Glutamatergic neuron (in vitro differentiated cells): ENCODE measurements around the gene CD244. TPM values are rescaled to one million over a fixed set of nuclear protein-coding genes. Genes with fewer than 3 reads are reported as not detected.
"Not testable (repeated sequence)": the region's sequence is repeated elsewhere in the genome, so short reads cannot be mapped to it uniquely, and the experiment has no call there.

Experiments used
- DNase-seq: peaks from one replicate; pipeline ENCODE4 v3.0.0; 2022
- H3K27ac Mint-ChIP-seq: one replicate; pipeline ENCODE4 v1.8.0; 2020; ENCODE audit warnings: mild to moderate bottlenecking, mixed read lengths, inconsistent platforms; ENCODE audit not compliant: unreplicated experiment
- H3K27me3 Mint-ChIP-seq: one replicate; pipeline ENCODE4 v1.8.0; 2020; ENCODE audit warnings: mild to moderate bottlenecking, moderate library complexity, mixed read lengths, inconsistent platforms; ENCODE audit not compliant: unreplicated experiment
- H3K36me3 Mint-ChIP-seq: one replicate; pipeline ENCODE4 v1.8.0; 2020; ENCODE audit warnings: mild to moderate bottlenecking, mixed read lengths, inconsistent platforms; ENCODE audit not compliant: unreplicated experiment
- H3K4me1 Mint-ChIP-seq: one replicate; pipeline ENCODE4 v1.8.0; 2020; ENCODE audit warnings: mild to moderate bottlenecking, low read depth, mixed read lengths, inconsistent platforms; ENCODE audit not compliant: unreplicated experiment
- H3K4me3 Mint-ChIP-seq: one replicate; pipeline ENCODE4 v1.8.0; 2020; ENCODE audit warnings: mild to moderate bottlenecking, mixed read lengths, inconsistent platforms; ENCODE audit not compliant: unreplicated experiment
- H3K9me3 Mint-ChIP-seq: one replicate; pipeline ENCODE4 v1.8.0; 2020; ENCODE audit warnings: mild to moderate bottlenecking, moderate library complexity, mixed read lengths, inconsistent platforms; ENCODE audit not compliant: unreplicated experiment
- CTCF ChIP-seq: fragments of 200-600 bp; sonication (generic); IDR thresholded peaks from one replicate; pipeline ENCODE4 v1.5.0; 2021; ENCODE audit not compliant: partially characterized antibody, unreplicated experiment
- total RNA-seq: library from RNA; stranded (reverse); fragmentation: NEBNext Ultra II Directional; extraction: Animal tissue kit (Norgen Biotek cat#: 25700); gene quantifications from one replicate; pipeline ENCODE4 v1.2.1, GENCODE V29; 2021; ENCODE audit not compliant: unreplicated experiment

CD244 gene
- total RNA-seq, 1 donor from 2014 or later: not detected

DNA sequence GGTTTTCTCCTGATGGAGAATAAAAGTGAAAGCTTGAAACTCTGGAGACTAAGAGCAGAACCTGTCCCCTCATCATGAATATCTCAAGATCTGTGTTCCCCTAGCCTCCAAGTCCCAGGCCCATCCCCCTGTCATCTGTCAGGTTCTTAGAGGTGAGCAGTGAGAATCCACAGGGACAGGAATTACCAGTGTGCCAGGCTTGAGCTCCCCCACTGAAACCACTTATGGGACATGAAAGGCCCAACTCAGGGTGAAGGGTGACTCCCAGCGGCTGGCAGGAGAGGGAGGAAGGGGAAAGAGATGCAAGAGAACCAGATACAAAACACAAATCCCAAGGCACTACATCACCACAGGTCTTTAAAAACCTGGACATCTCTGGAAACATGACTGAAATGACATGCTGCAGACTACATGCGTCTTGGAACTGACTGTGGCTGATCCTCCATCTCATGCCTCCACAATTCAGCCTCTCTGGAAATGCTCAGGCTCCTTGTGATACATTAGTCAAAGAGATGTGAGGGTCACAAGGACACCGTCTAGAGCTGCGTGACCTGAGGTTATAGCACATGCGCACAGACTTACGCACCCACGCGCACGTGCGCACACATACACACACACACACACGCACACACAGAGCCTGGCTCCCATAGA, 73.5 kb downstream of the CD244 start:
- Mint-ChIP-seq H3K4me3 (no peak overlapping the region), H3K27me3 (peaks cover 1% of the 10 kb centered on the region), H3K9me3 (no peaks in the 10 kb centered on the region), H3K4me1 (no peaks in the 10 kb centered on the region), H3K36me3 (no peaks in the 10 kb centered on the region), H3K27ac (no peak overlapping the region)
- TF ChIP-seq CTCF: no peak
- DNase-seq: no peak

- not testable (repeated sequence) for H3K27me3 Mint-ChIP-seq, H3K4me1 Mint-ChIP-seq, H3K9me3 Mint-ChIP-seq, H3K36me3 Mint-ChIP-seq, DNase-seq, H3K27ac Mint-ChIP-seq, H3K4me3 Mint-ChIP-seq
These were observed 79.5 kb downstream of the CD244 start for GRCh38 chr1:160782988-160783765.

- Mint-ChIP-seq H3K9me3 (no peaks in the 10 kb centered on the region), H3K4me1 (no peaks in the 10 kb centered on the region), H3K27ac (no peak overlapping the region), H3K36me3 (no peaks in the 10 kb centered on the region), H3K4me3 (no peak overlapping the region), H3K27me3 (peaks cover 2% of the 10 kb centered on the region)
- no peak for DNase-seq
- no peak for TF ChIP-seq CTCF
These were observed 80.6 kb downstream of the CD244 start for GRCh38 chr1:160781914-160782689.

GRCh38 chr1:160781186-160781766, 81.4 kb downstream of the CD244 start:
- Mint-ChIP-seq H3K27me3 (peaks cover 2% of the 10 kb centered on the region), H3K9me3 (no peaks in the 10 kb centered on the region), H3K27ac (peak overlapping the region; percentile 4), H3K36me3 (no peaks in the 10 kb centered on the region), H3K4me3 (no peak overlapping the region), H3K4me1 (no peaks in the 10 kb centered on the region)
- no peak for TF ChIP-seq CTCF
- DNase-seq: no peak

GRCh38 chr1:160780398-160780755, 82.3 kb downstream of the CD244 start:
- no peak for TF ChIP-seq CTCF
- Mint-ChIP-seq H3K36me3 (no peaks in the 10 kb centered on the region), H3K4me1 (no peaks in the 10 kb centered on the region), H3K27me3 (peaks cover 2% of the 10 kb centered on the region), H3K27ac (no peak overlapping the region), H3K4me3 (no peak overlapping the region), H3K9me3 (no peaks in the 10 kb centered on the region)
- DNase-seq: no peak
